HepG2 (cell line): ENCODE measurements around the gene AHCY. TPM values are rescaled to one million over a fixed set of nuclear protein-coding genes. Genes with fewer than 3 reads are reported as not detected.

Source experiments
- CBX5 ChIP-seq: sonication (generic); formaldehyde crosslinking; IDR thresholded peaks from 2 replicates; pipeline ENCODE4 v1.4.0; 2020; ENCODE audit warnings: missing genetic modification reagents, borderline replicate concordance
- CC2D1A ChIP-seq: sonication (generic); formaldehyde crosslinking; IDR thresholded peaks from 2 replicates; pipeline ENCODE4 v1.8.1; 2023; ENCODE audit warnings: mild to moderate bottlenecking, missing genetic modification reagents
- ELF1 ChIP-seq: sonication (generic); formaldehyde crosslinking; IDR thresholded peaks from 2 replicates; pipeline ENCODE4 v1.4.0; 2020; ENCODE audit warnings: missing genetic modification reagents
- ELF4 ChIP-seq: sonication (generic); formaldehyde crosslinking; IDR thresholded peaks from 2 replicates; pipeline ENCODE4 v1.5.0; 2020; ENCODE audit warnings: missing genetic modification reagents, mild to moderate bottlenecking, moderate library complexity, borderline replicate concordance
- FOSL2 ChIP-seq: sonication (generic); formaldehyde crosslinking; IDR thresholded peaks from 2 replicates; pipeline ENCODE4 v1.4.0; 2020; ENCODE audit warnings: missing genetic modification reagents
- FOXC1 ChIP-seq: sonication (generic); formaldehyde crosslinking; IDR thresholded peaks from 2 replicates; pipeline ENCODE4 v1.8.0; 2022; ENCODE audit warnings: mild to moderate bottlenecking, missing genetic modification reagents, borderline replicate concordance
- GTF3A ChIP-seq: sonication (generic); formaldehyde crosslinking; conservative IDR thresholded peaks from 2 replicates; pipeline ENCODE4 v1.4.0; 2020; ENCODE audit warnings: mild to moderate bottlenecking, missing genetic modification reagents
- HNRNPUL1 ChIP-seq: fragments of 200-400 bp; formaldehyde crosslinking; IDR thresholded peaks from 2 replicates; pipeline ENCODE4 v1.6.1; 2017; ENCODE audit warnings: low read depth, mild to moderate bottlenecking, low read length, moderate library complexity
- HOXA3 ChIP-seq: sonication (generic); formaldehyde crosslinking; IDR thresholded peaks from 2 replicates; pipeline ENCODE4 v1.5.0; 2020; ENCODE audit warnings: missing genetic modification reagents
- REL ChIP-seq: sonication (generic); formaldehyde crosslinking; conservative IDR thresholded peaks from 2 replicates; pipeline ENCODE4 v1.8.0; 2022; ENCODE audit warnings: mild to moderate bottlenecking, missing genetic modification reagents, moderate library complexity
- RFX3 ChIP-seq: IDR thresholded peaks from 2 replicates; pipeline ENCODE4 v1.6.1; 2016; ENCODE audit warnings: missing biosample characterization, missing genetic modification reagents
- RXRA ChIP-seq: sonication (generic); formaldehyde crosslinking; IDR thresholded peaks from 2 replicates; pipeline ENCODE4 v1.5.1; 2020; ENCODE audit warnings: missing genetic modification reagents
- TEAD3 ChIP-seq: optimal IDR thresholded peaks from 2 replicates; pipeline ENCODE3; 2016; ENCODE audit warnings: borderline replicate concordance
- ZMAT3 ChIP-seq: sonication (generic); formaldehyde crosslinking; conservative IDR thresholded peaks from 2 replicates; pipeline ENCODE4 v1.7.0; 2021; ENCODE audit warnings: missing genetic modification reagents
- ZNF224 ChIP-seq: sonication (generic); formaldehyde crosslinking; IDR thresholded peaks from 2 replicates; pipeline ENCODE4 v1.5.0; 2020; ENCODE audit warnings: mild to moderate bottlenecking, missing genetic modification reagents
- ZNF33B ChIP-seq: sonication (generic); formaldehyde crosslinking; IDR thresholded peaks from 2 replicates; pipeline ENCODE4 v1.5.1; 2020; ENCODE audit warnings: mild to moderate bottlenecking, missing genetic modification reagents
- ZNF383 ChIP-seq: sonication (generic); formaldehyde crosslinking; IDR thresholded peaks from 2 replicates; pipeline ENCODE4 v1.4.0; 2020; ENCODE audit warnings: missing genetic modification reagents, mild to moderate bottlenecking, borderline replicate concordance
- ZNF75D ChIP-seq: sonication (generic); formaldehyde crosslinking; IDR thresholded peaks from 2 replicates; pipeline ENCODE4 v1.8.1; 2023; ENCODE audit warnings: missing genetic modification reagents, mild to moderate bottlenecking, borderline replicate concordance
- ZNF891 ChIP-seq: sonication (generic); formaldehyde crosslinking; IDR thresholded peaks from 2 replicates; pipeline ENCODE4 v1.5.0; 2020; ENCODE audit warnings: mild to moderate bottlenecking, missing genetic modification reagents
- ZXDC ChIP-seq: sonication (generic); formaldehyde crosslinking; IDR thresholded peaks from 2 replicates; pipeline ENCODE4 v1.5.0; 2020; ENCODE audit warnings: mild to moderate bottlenecking, missing genetic modification reagents
- polyA plus RNA-seq, 8 experiments: library from polyadenylated mRNA; depleted of rRNA in 3 of 8; stranded (reverse) in 7 of 8; unstranded in 1 of 8; fragments of >200 nt; fragmentation: Illumina TruSeq in 4 of 8; extraction: Trizol in 4 of 8; gene quantifications; 2 replicates each; pipeline versions ENCODE4 v1.2.1 to v1.2.3, GENCODE V29; 2011 to 2016; ENCODE audit warnings: low read depth in 4 of 8, missing spikeins in 1 of 8, mixed read lengths in 1 of 8; ENCODE audit not compliant: insufficient read depth in 1 of 8
- total RNA-seq, 5 experiments: library from RNA; depleted of rRNA; stranded (reverse); fragments of >200 nt; fragmentation: Illumina TruSeq; extraction: Trizol; gene quantifications; 2 replicates each; pipeline ENCODE4 v1.2.3, GENCODE V29; 2016; ENCODE audit warnings: low read depth in 1 of 5
- TF ChIP-seq, protein P1 (sequence below): sonication (generic); formaldehyde crosslinking; IDR thresholded peaks from 2 replicates; pipeline ENCODE4 v1.5.1; 2020; ENCODE audit warnings: mild to moderate bottlenecking, missing genetic modification reagents, borderline replicate concordance
- TF ChIP-seq, protein P2 (sequence below): sonication (generic); formaldehyde crosslinking; IDR thresholded peaks from 2 replicates; pipeline ENCODE4 v1.4.0; 2020; ENCODE audit warnings: mild to moderate bottlenecking, missing genetic modification reagents

Gene AHCY
- total and polyA plus RNA-seq, 2 of the 13 experiments (the other 11 are each of a cell fraction or from before 2014, with no cell fraction given), result 407 to 419 TPM

DNA sequence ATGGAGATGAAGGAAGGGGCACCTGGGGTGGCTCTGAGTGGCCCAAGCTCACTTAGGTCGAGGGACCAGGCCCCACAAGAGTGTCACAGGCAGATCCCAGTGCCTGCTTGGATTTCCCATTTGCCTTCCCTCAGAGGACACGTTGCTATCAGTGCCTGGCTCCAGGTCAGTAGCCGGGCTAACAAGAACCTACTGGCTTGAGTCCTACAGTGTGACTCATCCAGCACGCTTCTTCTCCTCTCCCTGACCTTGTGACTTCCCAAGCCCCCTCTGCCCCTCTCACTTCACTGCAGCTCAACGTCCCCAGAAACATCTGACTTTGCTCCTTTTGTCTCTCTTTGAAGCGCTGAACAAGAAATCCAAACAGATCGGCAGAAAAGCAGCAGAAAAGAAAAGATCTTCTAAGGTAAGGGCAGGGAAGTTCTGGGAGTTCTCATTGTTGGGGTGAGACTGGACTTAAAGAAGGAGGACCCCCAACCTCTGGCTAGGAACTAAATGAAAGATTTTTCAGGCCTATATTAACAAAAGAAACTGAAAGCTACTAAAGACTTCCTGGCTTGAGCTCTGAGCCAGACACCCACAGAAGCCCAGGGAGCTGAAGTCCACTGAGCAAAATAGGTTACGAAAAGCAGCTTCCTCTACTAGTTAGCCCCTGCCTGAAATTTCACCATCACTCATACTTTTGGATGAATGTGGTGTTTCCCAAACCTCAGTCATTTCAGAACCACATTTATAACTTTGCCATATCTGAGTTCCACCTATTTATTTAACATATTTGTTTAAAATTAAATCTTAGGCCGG lies 40.5 kb downstream of the AHCY start (continued):
- TF ChIP-seq ZNF383 (0 out of 2 replicates have a peak, but pooled peaks have one; percentile 55), RFX3 (no peak), HOXA3 (no peak), ZXDC (CRISPR knock-in tag) (no peak), REL (CRISPR knock-in tag) (no peak), FOXC1 (CRISPR knock-in tag) (no peak), HNRNPUL1 (no peak), FOSL2 (CRISPR knock-in tag) (peak; percentile 90), CBX5 (no peak), TEAD3 (CRISPR knock-in tag) (no peak), ZMAT3 (no peak), CC2D1A (no peak), ZNF891 (CRISPR knock-in tag) (0 out of 2 replicates have a peak, but pooled peaks have one; percentile 46), ZNF75D (CRISPR knock-in tag) (no peak), ZNF33B (no peak), RXRA (CRISPR knock-in tag) (peak; percentile 60; the same call in 1 of the 2 replicates), ELF4 (CRISPR knock-in tag) (peak; percentile 54; the same call in 1 of the 2 replicates), ZNF224 (CRISPR knock-in tag) (no peak), ELF1 (peak; percentile 31; the same call in 1 of the 2 replicates), GTF3A (CRISPR knock-in tag) (no peak)
- TF ChIP-seq, protein P1, sequence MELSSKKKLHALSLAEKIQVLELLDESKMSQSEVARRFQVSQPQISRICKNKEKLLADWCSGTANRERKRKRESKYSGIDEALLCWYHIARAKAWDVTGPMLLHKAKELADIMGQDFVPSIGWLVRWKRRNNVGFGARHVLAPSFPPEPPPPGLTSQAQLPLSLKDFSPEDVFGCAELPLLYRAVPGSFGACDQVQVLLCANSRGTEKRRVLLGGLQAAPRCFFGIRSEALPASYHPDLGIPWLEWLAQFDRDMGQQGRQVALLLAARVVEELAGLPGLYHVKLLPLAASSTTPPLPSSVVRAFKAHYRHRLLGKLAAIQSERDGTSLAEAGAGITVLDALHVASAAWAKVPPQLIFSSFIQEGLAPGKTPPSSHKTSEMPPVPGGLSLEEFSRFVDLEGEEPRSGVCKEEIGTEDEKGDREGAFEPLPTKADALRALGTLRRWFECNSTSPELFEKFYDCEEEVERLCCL, result no peak
- TF ChIP-seq, protein P2, sequence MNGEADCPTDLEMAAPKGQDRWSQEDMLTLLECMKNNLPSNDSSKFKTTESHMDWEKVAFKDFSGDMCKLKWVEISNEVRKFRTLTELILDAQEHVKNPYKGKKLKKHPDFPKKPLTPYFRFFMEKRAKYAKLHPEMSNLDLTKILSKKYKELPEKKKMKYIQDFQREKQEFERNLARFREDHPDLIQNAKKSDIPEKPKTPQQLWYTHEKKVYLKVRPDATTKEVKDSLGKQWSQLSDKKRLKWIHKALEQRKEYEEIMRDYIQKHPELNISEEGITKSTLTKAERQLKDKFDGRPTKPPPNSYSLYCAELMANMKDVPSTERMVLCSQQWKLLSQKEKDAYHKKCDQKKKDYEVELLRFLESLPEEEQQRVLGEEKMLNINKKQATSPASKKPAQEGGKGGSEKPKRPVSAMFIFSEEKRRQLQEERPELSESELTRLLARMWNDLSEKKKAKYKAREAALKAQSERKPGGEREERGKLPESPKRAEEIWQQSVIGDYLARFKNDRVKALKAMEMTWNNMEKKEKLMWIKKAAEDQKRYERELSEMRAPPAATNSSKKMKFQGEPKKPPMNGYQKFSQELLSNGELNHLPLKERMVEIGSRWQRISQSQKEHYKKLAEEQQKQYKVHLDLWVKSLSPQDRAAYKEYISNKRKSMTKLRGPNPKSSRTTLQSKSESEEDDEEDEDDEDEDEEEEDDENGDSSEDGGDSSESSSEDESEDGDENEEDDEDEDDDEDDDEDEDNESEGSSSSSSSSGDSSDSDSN (CRISPR knock-in tag), result no peak; the same call in 1 of the 2 replicates
